Fibroblast of gingiva (primary cell): ENCODE measurements around the gene MOGAT3.
"Not testable (repeated sequence)": the region's sequence is repeated elsewhere in the genome, so short reads cannot be mapped to it uniquely, and the experiment has no call there.

ENCODE experiments used
- DNase-seq: peaks from one replicate; pipeline ENCODE4 v3.0.0-alpha.2; 2011; ENCODE audit warnings: low read depth

Gene MOGAT3

GRCh38 chr7:101203740-101204738 is 3.2 kb upstream of the MOGAT3 start:
- peak; percentile 45 for DNase-seq

GRCh38 chr7:101202603-101202918 is 1.7 kb upstream of the MOGAT3 start:
- DNase-seq, result no peak

GRCh38 chr7:101201695-101202602 is 1.1 kb upstream of the MOGAT3 start:
- DNase-seq, result no peak

GRCh38 chr7:101200504-101200861 is 353 bp downstream of the MOGAT3 start:
- no peak for DNase-seq

- not testable (repeated sequence) for DNase-seq
Measured at GRCh38 chr7:101199522-101199921, 1.3 kb downstream of the MOGAT3 start.

GRCh38 chr7:101198476-101198875 is 2.4 kb downstream of the MOGAT3 start:
- DNase-seq, result no peak

GRCh38 chr7:101197991-101198390 is 2.8 kb downstream of the MOGAT3 start:
- DNase-seq, result no peak

- no peak for DNase-seq
Measured at GRCh38 chr7:101195884-101196283, 5.0 kb downstream of the MOGAT3 start.

- no peak for DNase-seq
Measured at GRCh38 chr7:101189109-101189508, 11.7 kb downstream of the MOGAT3 start.

- no peak for DNase-seq
Measured at GRCh38 chr7:101186844-101187428, 13.9 kb downstream of the MOGAT3 start.

GRCh38 chr7:101186194-101186593 is 14.6 kb downstream of the MOGAT3 start:
- no peak for DNase-seq

GRCh38 chr7:101185258-101185839 is 15.5 kb downstream of the MOGAT3 start:
- no peak for DNase-seq

- no peak for DNase-seq
Measured at GRCh38 chr7:101180130-101180755, 20.6 kb downstream of the MOGAT3 start, which contains the start of gene NAT16. TSS of gene NAT16 (minus strand) at chr7:101180293. CDS start at chr7:101174807, 5,486 bp downstream.

GRCh38 chr7:101179713-101180112 is 21.1 kb downstream of the MOGAT3 start:
- DNase-seq, result no peak

- no peak for DNase-seq
Measured at GRCh38 chr7:101179117-101179516, 21.7 kb downstream of the MOGAT3 start.

- DNase-seq, result no peak
Measured at GRCh38 chr7:101177644-101178043, 23.2 kb downstream of the MOGAT3 start.

GRCh38 chr7:101175664-101176063 is 25.2 kb downstream of the MOGAT3 start:
- no peak for DNase-seq

GRCh38 chr7:101174322-101174854 is 26.4 kb downstream of the MOGAT3 start:
- no peak for DNase-seq

GRCh38 chr7:101173752-101174244 is 27.0 kb downstream of the MOGAT3 start:
- DNase-seq, result no peak

GRCh38 chr7:101172854-101173751 is 27.7 kb downstream of the MOGAT3 start:
- DNase-seq, result peak; percentile 79
